ENCODE results near the gene CAMK4.

Gene CAMK4

GRCh38 chr5:111201705-111202104 is 22.5 kb upstream of the CAMK4 start:
- no peaks in the 10 kb centered on the region for H3K9me3 ChIP-seq (ENCODE audit: control insufficient read depth, insufficient read depth, low read depth, low read length)

GRCh38 chr5:111211341-111211740 is 12.8 kb upstream of the CAMK4 start:
- no peaks in the 10 kb centered on the region for H3K4me1 ChIP-seq (ENCODE audit: control insufficient read depth, insufficient read depth, low read length)
- POLR2A ChIA-PET = no interaction called here
- TF ChIP-seq ZNF558 (tag by site-specific recombination; IDR thresholded peaks at IDR 0.05) = no peak
- TF ChIP-seq ZNF280D (tag by site-specific recombination; IDR thresholded peaks at IDR 0.05) = no peak
- no peak for TF ChIP-seq ZNF18 (tag by site-specific recombination; IDR thresholded peaks at IDR 0.05)
- no peak for TF ChIP-seq KLF10 (tag by site-specific recombination; IDR thresholded peaks at IDR 0.05)
- TF ChIP-seq ZNF792 (tag by site-specific recombination; IDR thresholded peaks at IDR 0.05) = no peak
- TF ChIP-seq ZNF37A (tag by site-specific recombination; IDR thresholded peaks at IDR 0.05) = no peak
- H3K4me3 ChIP-seq (ENCODE audit: low read depth, low read length) = no peak overlapping the region
- H3K9me3 ChIP-seq (ENCODE audit: control insufficient read depth, insufficient read depth, low read depth, low read length) = no peaks in the 10 kb centered on the region
- CTCF ChIA-PET = no interaction called here
- no peaks in the 10 kb centered on the region for H3K36me3 ChIP-seq (ENCODE audit: control insufficient read depth in 2 of 2, insufficient read depth in 1 of 2, low read length in 2 of 2)
- H3K27ac ChIP-seq (ENCODE audit: extremely low read depth, low read depth, low read length) = no peak overlapping the region

More at GRCh38 chr5:111201705-111202104, 22.5 kb upstream of the CAMK4 start:
- H3K27ac ChIP-seq (ENCODE audit: extremely low read depth, low read depth, low read length) = no peak overlapping the region
- POLR2A ChIA-PET = no interaction called here
- no peaks in the 10 kb centered on the region for H3K36me3 ChIP-seq (ENCODE audit: control insufficient read depth in 2 of 2, insufficient read depth in 1 of 2, low read length in 2 of 2)
- H3K4me1 ChIP-seq (ENCODE audit: control insufficient read depth, insufficient read depth, low read length) = peaks cover 14% of the 10 kb centered on the region; the same call in 1 of the 2 replicates
- CTCF ChIA-PET = no interaction called here
- H3K4me3 ChIP-seq (ENCODE audit: low read depth, low read length) = no peak overlapping the region
- no peak for TF ChIP-seq ZNF133 (tag by site-specific recombination; IDR thresholded peaks at IDR 0.05)
- TF ChIP-seq ZBTB44 (tag by site-specific recombination; IDR thresholded peaks at IDR 0.05) = no peak
- TF ChIP-seq ZBTB20 (tag by site-specific recombination; IDR thresholded peaks at IDR 0.05) = no peak
- no peak for TF ChIP-seq ZNF548 (tag by site-specific recombination; IDR thresholded peaks at IDR 0.05)
- no peak for TF ChIP-seq ZFP41 (tag by site-specific recombination; IDR thresholded peaks at IDR 0.05; ENCODE audit: borderline replicate concordance)
- no peak for TF ChIP-seq ZNF16 (tag by site-specific recombination; IDR thresholded peaks at IDR 0.05; ENCODE audit: low read depth)
- no peak for TF ChIP-seq RBAK (tag by site-specific recombination; IDR thresholded peaks at IDR 0.05)
- TF ChIP-seq ZNF404 (tag by site-specific recombination; IDR thresholded peaks at IDR 0.05) = no peak
- TF ChIP-seq ZNF202 (tag by site-specific recombination; IDR thresholded peaks at IDR 0.05; ENCODE audit: borderline replicate concordance) = no peak
- no peak for TF ChIP-seq ZNF837 (tag by site-specific recombination; IDR thresholded peaks at IDR 0.05)
- no peak for TF ChIP-seq BCL11B (tag by site-specific recombination; IDR thresholded peaks at IDR 0.05; ENCODE audit: low read depth)

All from HEK293 (cell line).